HepG2 (cell line): Measurements from ENCODE around the gene CASKIN1. TPM values are rescaled to one million over a fixed set of nuclear protein-coding genes. Genes with fewer than 3 reads are reported as not detected.
A peak's percentile ranks its signal among the peaks of the same experiment; 100 is the strongest.

Experiments used
- GFI1 ChIP-seq: sonication (generic); formaldehyde crosslinking; IDR thresholded peaks from 2 replicates; pipeline ENCODE4 v1.5.0; 2020; ENCODE audit warnings: missing genetic modification reagents, mild to moderate bottlenecking, borderline replicate concordance
- HOXA7 ChIP-seq: sonication (generic); formaldehyde crosslinking; IDR thresholded peaks from 2 replicates; pipeline ENCODE4 v1.8.1; 2022; ENCODE audit warnings: mild to moderate bottlenecking, missing genetic modification reagents, moderate library complexity
- JUNB ChIP-seq: sonication (generic); formaldehyde crosslinking; IDR thresholded peaks from 2 replicates; pipeline ENCODE4 v1.8.0; 2022; ENCODE audit warnings: missing genetic modification reagents, mild to moderate bottlenecking, borderline replicate concordance
- KDM3A ChIP-seq: IDR thresholded peaks from 2 replicates; pipeline ENCODE4 v1.6.1; 2018; ENCODE audit warnings: low read depth, missing compliant biosample characterization
- MAF1 ChIP-seq: sonication (generic); formaldehyde crosslinking; IDR thresholded peaks from 2 replicates; pipeline ENCODE4 v1.5.0; 2020; ENCODE audit warnings: missing genetic modification reagents, borderline replicate concordance
- PHF20 ChIP-seq: sonication (generic); formaldehyde crosslinking; IDR thresholded peaks from 2 replicates; pipeline ENCODE4 v1.5.0; 2020; ENCODE audit warnings: mild to moderate bottlenecking, missing genetic modification reagents
- RBM39 ChIP-seq: fragments of 200-400 bp; formaldehyde crosslinking; IDR thresholded peaks from one replicate; pipeline ENCODE4 v1.6.1; 2018; ENCODE audit warnings: antibody characterized with exemption, mild to moderate bottlenecking, low read depth, low read length; ENCODE audit not compliant: poor library complexity, severe bottlenecking
- RXRA ChIP-seq: sonication (generic); formaldehyde crosslinking; IDR thresholded peaks from 2 replicates; pipeline ENCODE4 v1.5.1; 2020; ENCODE audit warnings: missing genetic modification reagents
- SP2 ChIP-seq: sonication (generic); formaldehyde crosslinking; IDR thresholded peaks from 2 replicates; pipeline ENCODE4 v1.5.1; 2020; ENCODE audit warnings: mild to moderate bottlenecking, missing genetic modification reagents
- SRF ChIP-seq: IDR thresholded peaks from 2 replicates; pipeline ENCODE4 v1.6.1; 2011; ENCODE audit warnings: mild to moderate bottlenecking, low read depth, low read length, moderate library complexity
- THYN1 ChIP-seq: sonication (generic); formaldehyde crosslinking; IDR thresholded peaks from 2 replicates; pipeline ENCODE4 v1.8.1; 2023; ENCODE audit warnings: low read depth, mild to moderate bottlenecking, moderate library complexity, missing genetic modification reagents, borderline replicate concordance
- ZNF260 ChIP-seq: sonication (generic); formaldehyde crosslinking; IDR thresholded peaks from 2 replicates; pipeline ENCODE4 v1.4.0; 2020; ENCODE audit warnings: missing genetic modification reagents, low read depth, mild to moderate bottlenecking, borderline replicate concordance
- ZNF660 ChIP-seq: sonication (generic); formaldehyde crosslinking; IDR thresholded peaks from 2 replicates; pipeline ENCODE4 v1.5.1; 2020; ENCODE audit warnings: mild to moderate bottlenecking, low read depth, missing genetic modification reagents, borderline replicate concordance
- polyA plus RNA-seq, 8 experiments: library from polyadenylated mRNA; depleted of rRNA in 3 of 8; stranded (reverse) in 7 of 8; unstranded in 1 of 8; fragments of >200 nt; fragmentation: Illumina TruSeq in 4 of 8; extraction: Trizol in 4 of 8; gene quantifications; 2 replicates each; pipeline versions ENCODE4 v1.2.1 to v1.2.3, GENCODE V29; 2011 to 2016; ENCODE audit warnings: low read depth in 4 of 8, missing spikeins in 1 of 8, mixed read lengths in 1 of 8; ENCODE audit not compliant: insufficient read depth in 1 of 8
- total RNA-seq, 5 experiments: library from RNA; depleted of rRNA; stranded (reverse); fragments of >200 nt; fragmentation: Illumina TruSeq; extraction: Trizol; gene quantifications; 2 replicates each; pipeline ENCODE4 v1.2.3, GENCODE V29; 2016; ENCODE audit warnings: low read depth in 1 of 5
- TF ChIP-seq, protein P1 (sequence below): IDR thresholded peaks from 2 replicates; pipeline ENCODE4 v1.6.1; 2012; ENCODE audit warnings: low read length, improper control_type of control experiment
- TF ChIP-seq, protein P2 (sequence below): IDR thresholded peaks from 2 replicates; pipeline ENCODE4 v1.6.1; 2018; ENCODE audit warnings: missing genetic modification reagents, mild to moderate bottlenecking, missing compliant biosample characterization
- TF ChIP-seq, protein P3 (sequence below): sonication (generic); formaldehyde crosslinking; IDR thresholded peaks from 2 replicates; pipeline ENCODE4 v1.4.0; 2020; ENCODE audit warnings: mild to moderate bottlenecking, missing genetic modification reagents, borderline replicate concordance
- TF ChIP-seq, protein P4 (sequence below): sonication (generic); formaldehyde crosslinking; IDR thresholded peaks from 2 replicates; pipeline ENCODE4 v1.8.1; 2023; ENCODE audit warnings: mild to moderate bottlenecking, missing genetic modification reagents, borderline replicate concordance

The CASKIN1 gene
- total and polyA plus RNA-seq, 2 of the 13 experiments (the other 11 are each of a cell fraction or from before 2014, with no cell fraction given) = 1.2 to 2.2 TPM

DNA sequence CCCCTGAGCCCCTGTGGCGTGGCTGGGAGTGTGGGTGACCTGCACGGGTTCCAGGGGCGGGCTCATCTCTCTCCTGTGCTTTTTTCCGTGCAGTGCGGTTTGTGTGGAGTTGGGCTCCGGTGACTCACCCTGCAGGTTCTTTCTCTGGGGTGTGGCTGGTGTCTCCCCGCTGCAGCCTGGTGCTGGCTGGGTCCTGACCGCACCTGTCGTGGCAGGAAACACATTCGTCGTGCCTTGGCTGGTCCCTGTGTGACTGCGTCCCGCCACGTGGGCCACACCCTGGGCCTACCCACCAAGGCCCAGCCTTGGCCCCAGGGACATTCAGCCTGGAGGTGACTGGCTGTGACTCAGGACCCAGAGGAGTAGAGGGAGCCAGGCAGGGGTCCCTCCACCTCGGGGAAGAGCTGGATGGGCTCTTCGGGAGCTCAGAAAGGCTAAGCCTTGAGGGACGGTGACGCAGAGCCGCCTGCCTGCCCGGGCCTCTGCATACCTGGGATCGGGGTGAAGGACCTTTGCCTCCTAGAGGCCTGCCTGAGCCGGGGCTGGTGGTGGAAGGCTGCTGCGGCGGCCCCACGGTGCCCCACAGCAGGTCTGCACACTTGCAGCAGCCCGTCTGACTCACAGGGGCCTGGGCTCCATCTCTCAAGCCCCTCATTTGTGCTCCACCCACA is 33.1 kb downstream of the CASKIN1 start (continued):
- TF ChIP-seq, protein P1, sequence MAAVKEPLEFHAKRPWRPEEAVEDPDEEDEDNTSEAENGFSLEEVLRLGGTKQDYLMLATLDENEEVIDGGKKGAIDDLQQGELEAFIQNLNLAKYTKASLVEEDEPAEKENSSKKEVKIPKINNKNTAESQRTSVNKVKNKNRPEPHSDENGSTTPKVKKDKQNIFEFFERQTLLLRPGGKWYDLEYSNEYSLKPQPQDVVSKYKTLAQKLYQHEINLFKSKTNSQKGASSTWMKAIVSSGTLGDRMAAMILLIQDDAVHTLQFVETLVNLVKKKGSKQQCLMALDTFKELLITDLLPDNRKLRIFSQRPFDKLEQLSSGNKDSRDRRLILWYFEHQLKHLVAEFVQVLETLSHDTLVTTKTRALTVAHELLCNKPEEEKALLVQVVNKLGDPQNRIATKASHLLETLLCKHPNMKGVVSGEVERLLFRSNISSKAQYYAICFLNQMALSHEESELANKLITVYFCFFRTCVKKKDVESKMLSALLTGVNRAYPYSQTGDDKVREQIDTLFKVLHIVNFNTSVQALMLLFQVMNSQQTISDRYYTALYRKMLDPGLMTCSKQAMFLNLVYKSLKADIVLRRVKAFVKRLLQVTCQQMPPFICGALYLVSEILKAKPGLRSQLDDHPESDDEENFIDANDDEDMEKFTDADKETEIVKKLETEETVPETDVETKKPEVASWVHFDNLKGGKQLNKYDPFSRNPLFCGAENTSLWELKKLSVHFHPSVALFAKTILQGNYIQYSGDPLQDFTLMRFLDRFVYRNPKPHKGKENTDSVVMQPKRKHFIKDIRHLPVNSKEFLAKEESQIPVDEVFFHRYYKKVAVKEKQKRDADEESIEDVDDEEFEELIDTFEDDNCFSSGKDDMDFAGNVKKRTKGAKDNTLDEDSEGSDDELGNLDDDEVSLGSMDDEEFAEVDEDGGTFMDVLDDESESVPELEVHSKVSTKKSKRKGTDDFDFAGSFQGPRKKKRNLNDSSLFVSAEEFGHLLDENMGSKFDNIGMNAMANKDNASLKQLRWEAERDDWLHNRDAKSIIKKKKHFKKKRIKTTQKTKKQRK = no peak
- TF ChIP-seq, protein P2, sequence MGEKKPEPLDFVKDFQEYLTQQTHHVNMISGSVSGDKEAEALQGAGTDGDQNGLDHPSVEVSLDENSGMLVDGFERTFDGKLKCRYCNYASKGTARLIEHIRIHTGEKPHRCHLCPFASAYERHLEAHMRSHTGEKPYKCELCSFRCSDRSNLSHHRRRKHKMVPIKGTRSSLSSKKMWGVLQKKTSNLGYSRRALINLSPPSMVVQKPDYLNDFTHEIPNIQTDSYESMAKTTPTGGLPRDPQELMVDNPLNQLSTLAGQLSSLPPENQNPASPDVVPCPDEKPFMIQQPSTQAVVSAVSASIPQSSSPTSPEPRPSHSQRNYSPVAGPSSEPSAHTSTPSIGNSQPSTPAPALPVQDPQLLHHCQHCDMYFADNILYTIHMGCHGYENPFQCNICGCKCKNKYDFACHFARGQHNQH (CRISPR knock-in tag) = no peak
- TF ChIP-seq PHF20 (CRISPR knock-in tag) = no peak
- TF ChIP-seq KDM3A (CRISPR knock-in tag) = no peak; the same call in 1 of the 2 replicates
- TF ChIP-seq, protein P3, sequence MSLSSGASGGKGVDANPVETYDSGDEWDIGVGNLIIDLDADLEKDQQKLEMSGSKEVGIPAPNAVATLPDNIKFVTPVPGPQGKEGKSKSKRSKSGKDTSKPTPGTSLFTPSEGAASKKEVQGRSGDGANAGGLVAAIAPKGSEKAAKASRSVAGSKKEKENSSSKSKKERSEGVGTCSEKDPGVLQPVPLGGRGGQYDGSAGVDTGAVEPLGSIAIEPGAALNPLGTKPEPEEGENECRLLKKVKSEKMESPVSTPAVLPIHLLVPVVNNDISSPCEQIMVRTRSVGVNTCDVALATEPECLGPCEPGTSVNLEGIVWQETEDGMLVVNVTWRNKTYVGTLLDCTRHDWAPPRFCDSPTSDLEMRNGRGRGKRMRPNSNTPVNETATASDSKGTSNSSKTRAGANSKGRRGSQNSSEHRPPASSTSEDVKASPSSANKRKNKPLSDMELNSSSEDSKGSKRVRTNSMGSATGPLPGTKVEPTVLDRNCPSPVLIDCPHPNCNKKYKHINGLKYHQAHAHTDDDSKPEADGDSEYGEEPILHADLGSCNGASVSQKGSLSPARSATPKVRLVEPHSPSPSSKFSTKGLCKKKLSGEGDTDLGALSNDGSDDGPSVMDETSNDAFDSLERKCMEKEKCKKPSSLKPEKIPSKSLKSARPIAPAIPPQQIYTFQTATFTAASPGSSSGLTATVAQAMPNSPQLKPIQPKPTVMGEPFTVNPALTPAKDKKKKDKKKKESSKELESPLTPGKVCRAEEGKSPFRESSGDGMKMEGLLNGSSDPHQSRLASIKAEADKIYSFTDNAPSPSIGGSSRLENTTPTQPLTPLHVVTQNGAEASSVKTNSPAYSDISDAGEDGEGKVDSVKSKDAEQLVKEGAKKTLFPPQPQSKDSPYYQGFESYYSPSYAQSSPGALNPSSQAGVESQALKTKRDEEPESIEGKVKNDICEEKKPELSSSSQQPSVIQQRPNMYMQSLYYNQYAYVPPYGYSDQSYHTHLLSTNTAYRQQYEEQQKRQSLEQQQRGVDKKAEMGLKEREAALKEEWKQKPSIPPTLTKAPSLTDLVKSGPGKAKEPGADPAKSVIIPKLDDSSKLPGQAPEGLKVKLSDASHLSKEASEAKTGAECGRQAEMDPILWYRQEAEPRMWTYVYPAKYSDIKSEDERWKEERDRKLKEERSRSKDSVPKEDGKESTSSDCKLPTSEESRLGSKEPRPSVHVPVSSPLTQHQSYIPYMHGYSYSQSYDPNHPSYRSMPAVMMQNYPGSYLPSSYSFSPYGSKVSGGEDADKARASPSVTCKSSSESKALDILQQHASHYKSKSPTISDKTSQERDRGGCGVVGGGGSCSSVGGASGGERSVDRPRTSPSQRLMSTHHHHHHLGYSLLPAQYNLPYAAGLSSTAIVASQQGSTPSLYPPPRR (CRISPR knock-in tag) = peak; percentile 41; the same call in 1 of the 2 replicates
- no peak for TF ChIP-seq RBM39
- no peak for TF ChIP-seq MAF1
- no peak for TF ChIP-seq ZNF660 (CRISPR knock-in tag)
- no peak for TF ChIP-seq THYN1 (CRISPR knock-in tag)
- no peak for TF ChIP-seq ZNF260 (CRISPR knock-in tag)
- no peak for TF ChIP-seq HOXA7
- TF ChIP-seq SP2 (CRISPR knock-in tag) = no peak
- TF ChIP-seq GFI1 = no peak
- TF ChIP-seq SRF = no peak
- TF ChIP-seq, protein P4, sequence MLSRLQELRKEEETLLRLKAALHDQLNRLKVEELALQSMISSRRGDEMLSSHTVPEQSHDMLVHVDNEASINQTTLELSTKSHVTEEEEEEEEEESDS = no peak
- TF ChIP-seq JUNB (CRISPR knock-in tag) = no peak
- TF ChIP-seq RXRA (CRISPR knock-in tag) = peak; percentile 95
